SK-N-SH (cell line): ENCODE data around the gene PLEK2.

Source experiments
- CTCF ChIP-seq: fragments of 200-600 bp; sonication (generic); IDR thresholded peaks from 2 replicates; pipeline ENCODE4 v1.6.1; 2017; ENCODE audit warnings: antibody characterized with exemption, mild to moderate bottlenecking, moderate library complexity
- JUND ChIP-seq: IDR thresholded peaks from 2 replicates; pipeline ENCODE4 v1.4.0; 2012
- MAX ChIP-seq: IDR thresholded peaks from 2 replicates; pipeline ENCODE4 v1.4.0; 2012; ENCODE audit warnings: low read depth
- MEF2A ChIP-seq: IDR thresholded peaks from 2 replicates; pipeline ENCODE4 v1.4.0; 2012; ENCODE audit warnings: low read depth, borderline replicate concordance
- PBX3 ChIP-seq: IDR thresholded peaks from 2 replicates; pipeline ENCODE4; 2012
- RAD21 ChIP-seq: IDR thresholded peaks from 2 replicates; pipeline ENCODE4 v1.6.1; 2012; ENCODE audit warnings: mild to moderate bottlenecking, low read length
- SIN3A ChIP-seq: IDR thresholded peaks from 2 replicates; pipeline ENCODE4 v1.6.1; 2012; ENCODE audit warnings: low read depth, mild to moderate bottlenecking, low read length, moderate library complexity, borderline replicate concordance
- TAF1 ChIP-seq: IDR thresholded peaks from 2 replicates; pipeline ENCODE4 v1.6.1; 2012; ENCODE audit warnings: low read depth, mild to moderate bottlenecking, low read length, moderate library complexity, borderline replicate concordance
- TEAD4 ChIP-seq: IDR thresholded peaks from 2 replicates; pipeline ENCODE4 v1.4.0; 2012; ENCODE audit warnings: mild to moderate bottlenecking, borderline replicate concordance; ENCODE audit not compliant: insufficient read depth
- USF2 ChIP-seq: fragments of 150-350 bp; IDR thresholded peaks from 2 replicates; pipeline ENCODE4 v1.6.1; 2017; ENCODE audit warnings: antibody characterized with exemption, low read length, low read depth, borderline replicate concordance

GRCh38 chr14:67416085-67416484 lies 4.1 kb upstream of the PLEK2 start:
- TF ChIP-seq RAD21 (no peak), CTCF (no peak), TAF1 (no peak), SIN3A (no peak), MEF2A (no peak), MAX (no peak), PBX3 (no peak), JUND (no peak), USF2 (no peak), TEAD4 (no peak)
